ENCODE measurements around the gene AKT1S1. TPM values are rescaled to one million over a fixed set of nuclear protein-coding genes. Genes with fewer than 3 reads are reported as not detected.

Gene AKT1S1
- total and polyA plus RNA-seq, 11 donors = 25.3 to 55.1 (median 35.0) TPM

GRCh38 chr19:49849433-49850220 lies 27.5 kb downstream of the AKT1S1 start:
- DNase-seq (no peak), ATAC-seq (no peak)
- no peak for TF ChIP-seq CTCF (IDR thresholded peaks at IDR 0.05)
- TF ChIP-seq POLR2A (IDR thresholded peaks at IDR 0.05) = no peak
- no peaks in the 10 kb centered on the region for H3K27me3 ChIP-seq
- H3K4me3 ChIP-seq = peak overlapping the region in 10 of 12 donors; percentile 67 to 99 (median 78)
- H3K4me1 ChIP-seq = peaks cover 3 to 42% (median 25%) of the 10 kb centered on the region in 12 donors
- 89 to 91% (median 90%) methylated on average over 15 of the region's 15 CpGs for WGBS, 4 donors
- H3K9me3 ChIP-seq = peaks cover 0 to 9% (median 0%) of the 10 kb centered on the region in 12 donors
- H3K36me3 ChIP-seq = peaks cover 0 to 5% (median 1%) of the 10 kb centered on the region in 9 donors
- H3K27ac ChIP-seq = peak overlapping the region in 9 of 12 donors; percentile 94 to 100 (median 99)
- intact Hi-C loops (cut with DNase I) = loop anchor here in 6 of 10 donors (1.0 to 5.0 kb wide), 6 partner anchors 17 to 172 kb away; partner anchors contain the start of genes MED25 (in 4 of the 6), FUZ (in 1 of the 6), PNKP (in 1 of the 6) and PRMT1 (in 1 of the 6)

DNA sequence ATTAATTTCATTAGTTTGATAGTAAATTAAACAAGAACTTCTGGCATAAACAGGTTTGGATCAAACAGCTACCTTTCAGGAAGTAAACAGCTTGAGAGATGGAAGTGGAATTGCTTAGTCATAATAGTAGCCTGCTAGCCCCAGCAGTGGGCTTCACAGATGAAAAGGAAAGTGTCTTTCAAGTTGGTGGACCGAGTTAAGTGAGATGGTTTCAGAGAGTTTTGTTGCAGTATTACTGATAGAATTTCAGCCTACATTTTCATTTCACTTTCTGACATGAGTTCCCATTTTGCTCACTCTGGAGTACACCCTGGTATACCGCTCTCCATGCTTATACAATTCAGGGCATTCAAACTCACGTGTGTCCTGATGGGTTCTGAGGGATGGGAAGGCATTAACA lies 28.2 kb downstream of the AKT1S1 start:
- Histone ChIP-seq H3K4me1 (peaks cover 3 to 42% (median 25%) of the 10 kb centered on the region in 12 donors), H3K9me3 (peaks cover 0 to 9% (median 0%) of the 10 kb centered on the region in 12 donors), H3K27me3 (no peaks in the 10 kb centered on the region), H3K27ac (no peak overlapping the region), H3K36me3 (no peaks in the 10 kb centered on the region), H3K4me3 (no peak overlapping the region)
- 93 to 95% (median 93%) methylated on average over 3 of the region's 3 CpGs for WGBS, 4 donors
- intact Hi-C loops (cut with DNase I) = no loop called here
- TF ChIP-seq CTCF (IDR thresholded peaks at IDR 0.05) (no peak), POLR2A (IDR thresholded peaks at IDR 0.05) (no peak)
- ATAC-seq (no peak), DNase-seq (no peak)

DNA sequence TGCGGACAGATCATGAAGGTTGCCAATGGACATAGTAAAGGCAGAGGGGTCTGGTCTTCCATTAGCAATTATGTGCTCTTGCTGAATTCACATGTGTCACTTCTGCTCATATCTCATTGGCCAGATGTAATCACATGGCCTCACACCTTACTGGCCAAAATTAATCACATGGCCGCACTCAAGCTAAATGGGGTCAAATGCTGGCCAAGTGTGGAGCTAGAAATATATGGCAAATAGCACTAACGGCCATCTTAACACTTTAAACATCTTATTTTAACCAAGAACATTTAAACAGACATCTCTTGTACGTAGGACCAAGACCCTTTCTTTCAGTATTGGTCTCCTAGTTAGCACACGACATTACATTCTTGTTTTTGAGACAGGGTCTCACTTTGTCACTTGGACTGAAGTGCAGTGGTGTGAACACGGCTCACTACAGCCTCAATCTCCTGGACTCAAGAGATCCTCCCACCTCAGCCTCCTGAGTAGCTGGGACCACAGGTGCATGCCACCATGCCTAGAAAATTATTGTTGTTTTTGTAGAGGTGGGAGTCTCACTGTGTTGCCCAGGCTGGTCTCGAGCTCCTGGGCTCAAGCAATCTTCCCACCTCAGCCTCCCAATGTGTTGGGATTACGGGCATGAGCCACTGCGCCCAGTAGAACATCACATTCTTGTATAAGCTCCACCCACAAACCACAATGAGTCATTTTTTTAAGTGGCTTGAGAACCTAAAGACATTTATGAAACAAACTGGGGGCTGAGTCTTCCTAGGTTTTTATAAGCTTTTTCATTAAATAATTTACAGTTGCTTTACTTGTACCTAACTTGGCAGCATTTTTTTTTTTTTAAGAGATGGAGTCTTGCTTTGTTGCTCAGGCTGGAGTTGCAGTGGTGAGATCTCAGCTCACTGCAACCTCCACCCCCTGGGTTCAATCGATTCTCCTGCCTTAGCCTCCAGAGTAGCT lies 29.1 kb downstream of the AKT1S1 start:
- no peaks in the 10 kb centered on the region for H3K36me3 ChIP-seq
- 90 to 94% (median 92%) methylated on average over 10 of the region's 10 CpGs for WGBS, 4 donors
- no peaks in the 10 kb centered on the region for H3K27me3 ChIP-seq
- intact Hi-C loops (cut with DNase I) = no loop called here
- H3K4me1 ChIP-seq = peaks cover 3 to 35% (median 17%) of the 10 kb centered on the region in 12 donors
- ATAC-seq = no peak
- no peak overlapping the region for H3K4me3 ChIP-seq
- H3K27ac ChIP-seq = no peak overlapping the region
- peaks cover 0 to 9% (median 0%) of the 10 kb centered on the region in 12 donors for H3K9me3 ChIP-seq
- no peak for TF ChIP-seq POLR2A (IDR thresholded peaks at IDR 0.05)
- no peak for TF ChIP-seq CTCF (IDR thresholded peaks at IDR 0.05)
- no peak for DNase-seq

All from heart left ventricle (tissue), 16 donors.